ENCODE measurements around the gene NFIA. TPM values are rescaled to one million over a fixed set of nuclear protein-coding genes. Genes with fewer than 3 reads are reported as not detected.
A peak's percentile ranks its signal among the peaks of the same experiment; 100 is the strongest.

Gene NFIA
- total and polyA plus RNA-seq, 5 donors, result 15.9 to 127 (median 108) TPM

- Histone ChIP-seq H3K4me3 (ENCODE audit: low read length) (no peak overlapping the region), H3K27me3 (ENCODE audit: control insufficient read depth, insufficient read depth) (no peaks in the 10 kb centered on the region), H3K9me3 (ENCODE audit: control insufficient read depth, low read length) (no peaks in the 10 kb centered on the region), H3K27ac (ENCODE audit: low read length) (peak overlapping the region; percentile 31), H3K4me1 (ENCODE audit: control insufficient read depth, insufficient read depth, low read length) (peaks cover 8% of the 10 kb centered on the region)
- DNase-seq (no peak), ATAC-seq (no peak)
- intact Hi-C loops (cut with DNase I), result loop anchor here in 1 of 4 donors (10.0 kb wide), 1 partner anchor 55 kb away; no protein-coding TSS in a partner anchor
- WGBS, result 91% methylated on average over 4 of the region's 4 CpGs
These were observed 107.8 kb downstream of the NFIA start for GRCh38 chr1:61190153-61190552.

- Histone ChIP-seq H3K27ac (ENCODE audit: low read length) (peak overlapping the region; percentile 47), H3K4me3 (ENCODE audit: low read length) (no peak overlapping the region), H3K4me1 (ENCODE audit: control insufficient read depth, insufficient read depth, low read length) (peaks cover 8% of the 10 kb centered on the region), H3K9me3 (ENCODE audit: control insufficient read depth, low read length) (no peaks in the 10 kb centered on the region), H3K27me3 (ENCODE audit: control insufficient read depth, insufficient read depth) (no peaks in the 10 kb centered on the region)
- 33% methylated on average over 5 of the region's 5 CpGs for WGBS
- intact Hi-C loops (cut with DNase I), result loop anchor here in 1 of 4 donors (10.0 kb wide), 1 partner anchor 54 kb away; no protein-coding TSS in a partner anchor
- ATAC-seq, result no peak
- no peak for DNase-seq
These were observed 108.5 kb downstream of the NFIA start for GRCh38 chr1:61190618-61191432.

GRCh38 chr1:61191433-61191720, 109.0 kb downstream of the NFIA start:
- Histone ChIP-seq H3K9me3 (ENCODE audit: control insufficient read depth, low read length) (no peaks in the 10 kb centered on the region), H3K4me1 (ENCODE audit: control insufficient read depth, insufficient read depth, low read length) (peaks cover 6% of the 10 kb centered on the region), H3K27ac (ENCODE audit: low read length) (peak overlapping the region; percentile 47), H3K27me3 (ENCODE audit: control insufficient read depth, insufficient read depth) (no peaks in the 10 kb centered on the region), H3K4me3 (ENCODE audit: low read length) (no peak overlapping the region)
- intact Hi-C loops (cut with DNase I), result loop anchor here in 1 of 4 donors (10.0 kb wide), 1 partner anchor 53 kb away; no protein-coding TSS in a partner anchor
- DNase-seq (no peak), ATAC-seq (peak; percentile 58 to 73)
- WGBS, result 56% methylated on average over 1 of the region's 1 CpG

- Histone ChIP-seq H3K27me3 (ENCODE audit: control insufficient read depth, insufficient read depth) (no peaks in the 10 kb centered on the region), H3K4me3 (ENCODE audit: low read length) (no peak overlapping the region), H3K4me1 (ENCODE audit: control insufficient read depth, insufficient read depth, low read length) (peaks cover 4% of the 10 kb centered on the region), H3K9me3 (ENCODE audit: control insufficient read depth, low read length) (no peaks in the 10 kb centered on the region), H3K27ac (ENCODE audit: low read length) (no peak overlapping the region)
- DNase-seq (no peak), ATAC-seq (peak; percentile 34 to 67)
- WGBS, result 51% methylated on average over 6 of the region's 6 CpGs
- intact Hi-C loops (cut with DNase I), result loop anchor here in 1 of 4 donors (10.0 kb wide), 1 partner anchor 52 kb away; no protein-coding TSS in a partner anchor
These were observed 110.4 kb downstream of the NFIA start for GRCh38 chr1:61192663-61193330.

GRCh38 chr1:61193808-61194207, 111.4 kb downstream of the NFIA start:
- Histone ChIP-seq H3K9me3 (ENCODE audit: control insufficient read depth, low read length) (no peaks in the 10 kb centered on the region), H3K4me3 (ENCODE audit: low read length) (no peak overlapping the region), H3K4me1 (ENCODE audit: control insufficient read depth, insufficient read depth, low read length) (peaks cover 5% of the 10 kb centered on the region), H3K27ac (ENCODE audit: low read length) (no peak overlapping the region), H3K27me3 (ENCODE audit: control insufficient read depth, insufficient read depth) (no peaks in the 10 kb centered on the region)
- intact Hi-C loops (cut with DNase I), result loop anchor here in 1 of 4 donors (10.0 kb wide), 1 partner anchor 51 kb away; no protein-coding TSS in a partner anchor
- ATAC-seq, result no peak
- DNase-seq, result no peak
- 67% methylated on average over 1 of the region's 1 CpG for WGBS

GRCh38 chr1:61198554-61198953, 116.2 kb downstream of the NFIA start:
- Histone ChIP-seq H3K4me1 (ENCODE audit: control insufficient read depth, insufficient read depth, low read length) (peaks cover 2% of the 10 kb centered on the region), H3K4me3 (ENCODE audit: low read length) (no peak overlapping the region), H3K9me3 (ENCODE audit: control insufficient read depth, low read length) (no peaks in the 10 kb centered on the region), H3K27me3 (ENCODE audit: control insufficient read depth, insufficient read depth) (no peaks in the 10 kb centered on the region), H3K27ac (ENCODE audit: low read length) (no peak overlapping the region)
- intact Hi-C loops (cut with DNase I), result loop anchor here in 1 of 4 donors (10.0 kb wide), 1 partner anchor 46 kb away; no protein-coding TSS in a partner anchor
- DNase-seq (peak in 1 of 3 donors; percentile 28), ATAC-seq (peak in 1 of 2 donors; percentile 31)
- WGBS, result 69% methylated on average over 8 of the region's 8 CpGs

GRCh38 chr1:61201035-61201434, 118.7 kb downstream of the NFIA start:
- DNase-seq (no peak), ATAC-seq (no peak)
- H3K27ac ChIP-seq (ENCODE audit: low read length), result no peak overlapping the region
- intact Hi-C loops (cut with DNase I), result no loop called here
- H3K4me1 ChIP-seq (ENCODE audit: control insufficient read depth, insufficient read depth, low read length), result peaks cover 2% of the 10 kb centered on the region
- no peaks in the 10 kb centered on the region for H3K9me3 ChIP-seq (ENCODE audit: control insufficient read depth, low read length)
- 69% methylated on average over 5 of the region's 5 CpGs for WGBS
- no peaks in the 10 kb centered on the region for H3K27me3 ChIP-seq (ENCODE audit: control insufficient read depth, insufficient read depth)
- no peak overlapping the region for H3K4me3 ChIP-seq (ENCODE audit: low read length)

GRCh38 chr1:61202854-61203598, 120.7 kb downstream of the NFIA start:
- Histone ChIP-seq H3K27me3 (ENCODE audit: control insufficient read depth, insufficient read depth) (no peaks in the 10 kb centered on the region), H3K9me3 (ENCODE audit: control insufficient read depth, low read length) (no peaks in the 10 kb centered on the region), H3K4me3 (ENCODE audit: low read length) (no peak overlapping the region), H3K27ac (ENCODE audit: low read length) (no peak overlapping the region), H3K4me1 (ENCODE audit: control insufficient read depth, insufficient read depth, low read length) (peaks cover 2% of the 10 kb centered on the region)
- intact Hi-C loops (cut with DNase I), result no loop called here
- DNase-seq (no peak), ATAC-seq (peak in 1 of 2 donors; percentile 17)
- WGBS, result 84% methylated on average over 11 of the region's 11 CpGs

- Histone ChIP-seq H3K4me3 (ENCODE audit: low read length) (no peak overlapping the region), H3K9me3 (ENCODE audit: control insufficient read depth, low read length) (no peaks in the 10 kb centered on the region), H3K27me3 (ENCODE audit: control insufficient read depth, insufficient read depth) (no peaks in the 10 kb centered on the region), H3K27ac (ENCODE audit: low read length) (no peak overlapping the region), H3K4me1 (ENCODE audit: control insufficient read depth, insufficient read depth, low read length) (no peaks in the 10 kb centered on the region)
- intact Hi-C loops (cut with DNase I), result no loop called here
- ATAC-seq (no peak), DNase-seq (no peak)
- WGBS, result 97% methylated on average over 1 of the region's 1 CpG
These were observed 122.2 kb downstream of the NFIA start for GRCh38 chr1:61204528-61204927.

GRCh38 chr1:61207416-61207815, 125.1 kb downstream of the NFIA start:
- no peak overlapping the region for H3K27ac ChIP-seq (ENCODE audit: low read length)
- H3K4me1 ChIP-seq (ENCODE audit: control insufficient read depth, insufficient read depth, low read length), result no peaks in the 10 kb centered on the region
- 88% methylated on average over 5 of the region's 5 CpGs for WGBS
- H3K4me3 ChIP-seq (ENCODE audit: low read length), result no peak overlapping the region
- H3K9me3 ChIP-seq (ENCODE audit: control insufficient read depth, low read length), result no peaks in the 10 kb centered on the region
- no peaks in the 10 kb centered on the region for H3K27me3 ChIP-seq (ENCODE audit: control insufficient read depth, insufficient read depth)
- ATAC-seq (no peak), DNase-seq (no peak)
- intact Hi-C loops (cut with DNase I), result no loop called here

- intact Hi-C loops (cut with DNase I), result no loop called here
- Histone ChIP-seq H3K4me3 (ENCODE audit: low read length) (no peak overlapping the region), H3K27ac (ENCODE audit: low read length) (no peak overlapping the region), H3K9me3 (ENCODE audit: control insufficient read depth, low read length) (no peaks in the 10 kb centered on the region), H3K4me1 (ENCODE audit: control insufficient read depth, insufficient read depth, low read length) (no peaks in the 10 kb centered on the region), H3K27me3 (ENCODE audit: control insufficient read depth, insufficient read depth) (no peaks in the 10 kb centered on the region)
- DNase-seq, result no peak
- peak in 1 of 2 donors; percentile 58 for ATAC-seq
These were observed 125.8 kb downstream of the NFIA start for GRCh38 chr1:61208172-61208571.

All from right cardiac atrium (tissue), 5 donors.